ENCODE results near the gene TMPRSS9.

The TMPRSS9 gene

GRCh38 chr19:2359992-2360685 is at the start of gene TMPRSS9:
TMPRSS9 (plus strand) TSS chr19:2360265; CDS start chr19:2389786, 29,521 bp downstream.
- DNase-seq (ENCODE audit: low read depth) = no peak

GRCh38 chr19:2311093-2311492 is 49.0 kb upstream of the TMPRSS9 start:
- DNase-seq (ENCODE audit: low read depth) = no peak

- no peak for DNase-seq (ENCODE audit: low read depth)
Measured at GRCh38 chr19:2312820-2313501, 47.1 kb upstream of the TMPRSS9 start.

GRCh38 chr19:2315121-2315817 is 44.8 kb upstream of the TMPRSS9 start:
- DNase-seq (ENCODE audit: low read depth) = no peak

GRCh38 chr19:2315818-2316353 is 44.2 kb upstream of the TMPRSS9 start:
- DNase-seq (ENCODE audit: low read depth) = no peak

GRCh38 chr19:2317300-2317699 is 42.8 kb upstream of the TMPRSS9 start:
- no peak for DNase-seq (ENCODE audit: low read depth)

- no peak for DNase-seq (ENCODE audit: low read depth)
Measured at GRCh38 chr19:2317756-2318155, 42.3 kb upstream of the TMPRSS9 start.

GRCh38 chr19:2318923-2319322 is 41.1 kb upstream of the TMPRSS9 start:
- DNase-seq (ENCODE audit: low read depth) = no peak

- DNase-seq (ENCODE audit: low read depth) = no peak
Measured at GRCh38 chr19:2319551-2319950, 40.5 kb upstream of the TMPRSS9 start.

GRCh38 chr19:2320049-2320448 is 40.0 kb upstream of the TMPRSS9 start:
- DNase-seq (ENCODE audit: low read depth) = no peak

DNA sequence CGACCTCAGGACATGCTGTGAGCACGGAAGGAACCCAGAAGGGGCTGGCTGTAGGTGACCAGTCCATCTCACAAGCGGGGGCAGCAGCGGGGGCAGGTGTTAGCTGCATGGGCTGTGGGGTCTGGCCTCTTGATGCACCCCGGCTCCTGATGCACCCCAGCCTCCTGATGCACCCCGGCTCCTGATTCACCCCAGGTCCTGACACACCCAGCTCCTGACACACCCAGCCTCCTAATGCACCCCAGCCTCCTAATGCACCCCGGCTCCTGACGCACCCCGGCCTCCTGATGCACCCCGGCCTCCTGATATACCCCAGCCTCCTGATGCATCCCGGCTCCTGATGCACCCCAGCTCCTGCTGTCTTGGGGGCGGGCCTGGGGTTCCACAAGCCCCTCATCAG is 39.1 kb upstream of the TMPRSS9 start:
- no peak for DNase-seq (ENCODE audit: low read depth)

DNA sequence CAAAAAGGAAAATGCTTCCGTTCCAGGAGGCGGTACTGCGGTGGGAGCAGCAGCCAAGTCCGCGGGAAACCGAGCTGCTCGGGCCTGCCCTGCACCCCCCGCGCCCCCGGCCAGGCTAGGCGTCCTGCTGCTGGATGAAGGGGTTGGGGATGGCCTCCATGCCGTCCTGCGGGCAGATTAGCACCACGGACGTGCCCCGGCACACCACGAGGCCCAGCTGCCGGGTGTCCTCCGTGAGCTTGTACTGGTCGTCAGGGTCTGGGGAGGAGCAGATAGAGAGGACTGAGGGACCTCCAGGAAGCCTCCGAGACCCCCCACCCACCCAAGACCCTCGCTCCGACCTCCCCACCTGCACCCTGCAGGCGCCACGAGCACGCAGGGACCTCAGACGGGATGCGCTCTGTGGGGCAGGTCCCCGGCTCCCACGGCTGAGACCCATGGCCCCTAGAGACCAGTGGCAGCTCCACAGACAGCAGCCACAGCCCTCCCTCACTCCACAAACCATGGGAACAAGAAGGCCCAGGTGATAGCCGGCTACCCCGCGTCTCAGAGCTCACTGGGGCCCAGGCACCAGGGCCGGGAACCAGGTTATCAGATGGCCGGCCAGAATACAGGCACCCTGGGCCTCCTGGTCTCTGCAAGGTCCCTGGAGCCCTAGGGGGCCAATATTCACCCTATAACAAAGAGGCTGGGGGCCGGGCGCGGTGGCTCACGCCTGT is 38.3 kb upstream of the TMPRSS9 start:
- DNase-seq (ENCODE audit: low read depth) = no peak

DNA sequence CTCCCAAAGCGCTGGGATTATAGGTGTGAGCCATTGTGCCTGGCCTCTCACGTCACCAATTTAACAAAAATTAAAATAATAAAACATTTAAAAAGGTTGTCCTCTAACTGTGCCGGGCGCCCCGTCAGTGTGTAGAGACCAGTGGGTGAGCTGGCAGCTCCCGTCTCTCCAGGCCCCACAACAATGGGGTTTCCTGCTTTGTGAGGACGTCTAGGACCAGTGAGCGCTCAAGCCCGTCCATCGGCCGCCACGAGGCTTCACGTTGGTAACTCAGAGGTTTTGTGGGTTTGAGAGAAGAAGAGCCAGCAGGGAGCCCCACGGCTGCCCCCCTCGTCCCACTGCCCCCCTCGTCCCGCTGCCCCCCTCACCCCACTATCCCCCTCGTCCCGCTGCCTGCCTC is 36.4 kb upstream of the TMPRSS9 start:
- no peak for DNase-seq (ENCODE audit: low read depth)

- no peak for DNase-seq (ENCODE audit: low read depth)
Measured at GRCh38 chr19:2324220-2324948, 35.7 kb upstream of the TMPRSS9 start.

GRCh38 chr19:2325281-2326046 is 34.6 kb upstream of the TMPRSS9 start:
- no peak for DNase-seq (ENCODE audit: low read depth)

- no peak for DNase-seq (ENCODE audit: low read depth)
Measured at GRCh38 chr19:2326699-2327360, 33.2 kb upstream of the TMPRSS9 start.

DNA sequence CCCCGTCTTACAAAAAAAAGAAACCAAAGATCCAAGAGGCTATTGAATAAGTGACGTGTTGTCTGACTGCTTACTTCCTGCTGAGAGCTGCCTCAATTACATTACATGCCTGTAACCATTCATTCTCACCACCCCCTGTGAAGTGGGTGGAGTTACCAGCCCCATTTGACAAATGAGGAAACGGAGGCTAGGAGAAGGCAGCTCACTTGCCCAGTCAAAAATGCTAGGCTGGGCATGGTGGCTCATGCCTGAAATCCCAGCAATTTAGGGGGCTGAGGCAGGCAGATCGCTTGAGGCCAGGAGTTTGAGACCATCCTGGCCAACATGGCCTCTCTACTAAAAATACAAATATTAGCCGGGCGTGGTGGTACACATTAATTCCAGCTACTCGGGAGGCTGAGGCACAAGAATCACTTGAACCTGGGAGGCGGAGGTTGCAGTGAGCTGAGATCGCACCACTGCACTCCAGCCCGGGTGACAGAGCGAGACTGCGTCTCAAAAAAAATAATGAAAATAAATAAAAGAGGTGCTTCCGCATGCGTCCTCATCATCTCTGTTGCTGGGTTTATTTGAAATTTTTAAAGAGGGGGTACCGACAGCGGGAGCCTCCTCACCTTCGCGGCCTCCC is 32.2 kb upstream of the TMPRSS9 start:
- no peak for DNase-seq (ENCODE audit: low read depth)

DNA sequence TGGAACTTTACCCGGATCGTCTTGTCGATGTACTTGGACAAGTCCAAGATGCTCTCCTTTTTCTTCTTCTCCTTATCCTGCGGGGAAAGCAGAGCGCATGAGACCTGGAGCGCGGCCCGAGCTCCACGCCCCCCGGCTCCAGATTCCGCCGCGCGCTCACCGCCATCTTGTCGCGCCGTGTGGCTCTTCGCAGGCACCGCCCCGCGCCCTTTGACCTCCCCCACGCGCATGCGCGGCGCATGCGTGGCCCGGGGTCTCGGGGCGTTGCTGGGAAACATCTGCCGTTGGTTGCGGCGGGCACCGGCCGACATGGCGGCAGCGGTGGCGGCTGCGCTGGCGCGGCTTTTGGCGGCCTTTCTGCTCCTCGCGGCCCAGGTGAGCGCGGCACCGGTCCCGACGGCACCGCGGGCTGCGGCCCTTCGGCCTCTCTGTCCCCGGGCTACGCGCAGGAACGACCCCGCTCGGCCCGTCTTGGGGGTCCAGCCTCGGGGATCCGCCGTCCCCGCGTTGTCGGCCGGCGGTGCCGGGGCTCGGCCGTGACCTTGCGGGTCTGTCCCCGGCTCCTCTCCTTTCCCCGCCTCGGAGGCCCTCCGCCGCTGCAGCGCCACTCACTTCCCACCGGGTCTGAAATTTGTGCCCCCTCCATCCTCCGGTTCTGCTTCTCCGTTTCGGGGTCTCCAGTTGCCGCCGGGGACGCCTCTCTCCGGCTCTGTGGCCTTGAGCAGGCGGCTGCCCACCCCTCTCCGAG is 31.5 kb upstream of the TMPRSS9 start, which contains the start of the genes LSM7 and SPPL2B:
TSS of gene LSM7 (minus strand) at position 186 of the 748 bp plus-strand sequence. CDS start at position 166, 20 bp downstream.
TSS of gene SPPL2B (plus strand) at position 284 of the 748 bp plus-strand sequence. CDS start at position 310, 26 bp downstream.
- peak; percentile 91 for DNase-seq (ENCODE audit: low read depth)

- DNase-seq (ENCODE audit: low read depth) = no peak
Measured at GRCh38 chr19:2329149-2329478, 31.0 kb upstream of the TMPRSS9 start.
